Adrenal gland (tissue), 12 donors: ENCODE results near the gene KLHL14. TPM values are rescaled to one million over a fixed set of nuclear protein-coding genes. Genes with fewer than 3 reads are reported as not detected.

Experiments
- DNase-seq, 7 donors: peaks; one replicate each; pipeline ENCODE4 v3.0.0-alpha.2; 2019 to 2020
- H3K27ac ChIP-seq, 5 donors: fragments of 200-600 bp; sonication (generic) in 4 of 5; 1 replicate in 3 of 5; 2 replicates in 2 of 5; pipeline versions ENCODE4 v1.5.1 to v1.8.0; 2016 to 2020; ENCODE audit warnings: mild to moderate bottlenecking in 1 of 5
- H3K27me3 ChIP-seq: fragments of 200-600 bp; 2 replicates; pipeline ENCODE4 v1.8.0; 2021
- H3K36me3 ChIP-seq, 2 donors: fragments of 200-600 bp; replicated peaks in 1 of 2; 1 replicate in 1 of 2; 2 replicates in 1 of 2; pipeline versions ENCODE4 v1.5.1 to v1.8.0; 2018 to 2022
- H3K4me1 ChIP-seq, 2 donors: fragments of 200-600 bp; replicated peaks in 1 of 2; 1 replicate in 1 of 2; 2 replicates in 1 of 2; pipeline versions ENCODE4 v1.5.1 to v1.8.0; 2018 to 2021
- H3K4me3 ChIP-seq, 4 donors: fragments of 200-600 bp; sonication (generic) in 3 of 4; one replicate each; pipeline ENCODE4 v1.5.1; 2016 to 2018
- H3K9me3 ChIP-seq, 3 donors: fragments of 200-600 bp; sonication (generic) in 1 of 3; replicated peaks in 1 of 3; 1 replicate in 2 of 3; 2 replicates in 1 of 3; pipeline versions ENCODE4 v1.5.1 to v1.8.0; 2016 to 2021
- POLR2A ChIP-seq, 2 donors: fragments of 450-650 bp; IDR thresholded peaks; one replicate each; pipeline ENCODE4 v1.6.1; 2017; ENCODE audit warnings: antibody characterized with exemption in 2 of 2, mild to moderate bottlenecking in 2 of 2, moderate library complexity in 1 of 2
- intact Hi-C, 2 donors: fragments of 100-400 bp; cut with DNase I; formaldehyde crosslinking; loops; one replicate each; pipeline versions ENCODE4 v1.14.1 to v1.15.0; 2022 to 2023
- polyA plus RNA-seq, 3 donors: library from polyadenylated mRNA; stranded (reverse); fragments of 200-250 nt in 2 of 3; fragments of 350-450 nt in 1 of 3; fragmentation: Illumina TruSeq in 1 of 3; extraction: RNeasy Lipid Tissue Mini Kit (QIAGEN cat#74804) in 1 of 3; gene quantifications; one replicate each; pipeline ENCODE4 v1.2.3, GENCODE V29; 2013 to 2014
- small RNA-seq, 2 donors: library from RNA; depleted of rRNA; stranded (forward); fragments of <200 nt; gene quantifications; one replicate each; pipeline ENCODE3, GENCODE V24; 2016
- total RNA-seq, 9 donors: library from RNA; depleted of rRNA in 4 of 9; stranded (reverse); fragments of >200 nt in 4 of 9; fragments of 120-200 nt in 1 of 9; fragmentation: NEBNext Ultra II Directional in 1 of 9; extraction: Animal tissue kit (Norgen Biotek cat#: 25700) in 1 of 9; gene quantifications; one replicate each; pipeline versions ENCODE4 v1.1.0 to v1.2.4, GENCODE V29; 2013 to 2023
- TF ChIP-seq, protein P1 (sequence below), 6 experiments: fragments of 450-650 bp in 4 of 6; fragments of 200-600 bp in 2 of 6; sonication (generic) in 1 of 6; IDR thresholded peaks; 1 replicate in 5 of 6; 2 replicates in 1 of 6; pipeline versions ENCODE4 v1.5.1 to v1.8.0; 2016 to 2021; ENCODE audit warnings: antibody characterized with exemption in 6 of 6, mild to moderate bottlenecking in 2 of 6, moderate library complexity in 1 of 6
- donor health status: healthy with polysubstance abuse.
- donor health status: Bipolar disorder and iron deficiency.
- donor health status: DM: yes; HTN: yes; CAD: no.
- donor health status: DM: no; HTN: no; CAD: no.
- donor health status: DM: no; HTN: no; CAD: no.
- donor health status: DM: yes; HTN: yes; CAD: no.

KLHL14 gene
- total and polyA plus RNA-seq, 12 donors = 0.10 to 4.5 (median 0.32) TPM; not detected in 3

DNA sequence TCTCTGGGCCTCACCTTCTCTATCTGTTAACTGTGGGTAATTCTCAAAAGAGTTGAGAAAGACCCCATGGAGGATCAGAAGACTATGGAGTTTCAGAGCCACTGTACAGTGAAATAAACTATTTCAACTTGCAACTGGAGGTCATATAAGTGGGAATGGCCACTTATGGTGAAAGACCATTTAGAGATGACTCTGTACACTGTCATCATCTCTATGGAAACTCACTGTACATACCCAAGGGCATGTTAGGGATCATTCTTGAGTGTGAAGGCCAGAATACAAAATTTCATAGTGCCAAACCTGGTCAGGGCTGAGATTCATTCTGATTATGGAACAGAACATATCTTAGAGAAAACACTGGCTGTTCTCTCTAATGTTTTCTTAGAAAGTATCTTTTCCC is 149.3 kb downstream of the KLHL14 start:
- TF ChIP-seq, protein P1, sequence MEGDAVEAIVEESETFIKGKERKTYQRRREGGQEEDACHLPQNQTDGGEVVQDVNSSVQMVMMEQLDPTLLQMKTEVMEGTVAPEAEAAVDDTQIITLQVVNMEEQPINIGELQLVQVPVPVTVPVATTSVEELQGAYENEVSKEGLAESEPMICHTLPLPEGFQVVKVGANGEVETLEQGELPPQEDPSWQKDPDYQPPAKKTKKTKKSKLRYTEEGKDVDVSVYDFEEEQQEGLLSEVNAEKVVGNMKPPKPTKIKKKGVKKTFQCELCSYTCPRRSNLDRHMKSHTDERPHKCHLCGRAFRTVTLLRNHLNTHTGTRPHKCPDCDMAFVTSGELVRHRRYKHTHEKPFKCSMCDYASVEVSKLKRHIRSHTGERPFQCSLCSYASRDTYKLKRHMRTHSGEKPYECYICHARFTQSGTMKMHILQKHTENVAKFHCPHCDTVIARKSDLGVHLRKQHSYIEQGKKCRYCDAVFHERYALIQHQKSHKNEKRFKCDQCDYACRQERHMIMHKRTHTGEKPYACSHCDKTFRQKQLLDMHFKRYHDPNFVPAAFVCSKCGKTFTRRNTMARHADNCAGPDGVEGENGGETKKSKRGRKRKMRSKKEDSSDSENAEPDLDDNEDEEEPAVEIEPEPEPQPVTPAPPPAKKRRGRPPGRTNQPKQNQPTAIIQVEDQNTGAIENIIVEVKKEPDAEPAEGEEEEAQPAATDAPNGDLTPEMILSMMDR (IDR thresholded peaks at IDR 0.05) = no peak
- no peak for TF ChIP-seq POLR2A (IDR thresholded peaks at IDR 0.05)
- H3K27me3 ChIP-seq = no peaks in the 10 kb centered on the region
- no peak overlapping the region for H3K27ac ChIP-seq
- H3K36me3 ChIP-seq = no peaks in the 10 kb centered on the region
- H3K9me3 ChIP-seq = no peaks in the 10 kb centered on the region
- no peak overlapping the region for H3K4me3 ChIP-seq
- intact Hi-C loops = no loop called here
- no peaks in the 10 kb centered on the region for H3K4me1 ChIP-seq
- DNase-seq = no peak

Small RNA genes lying within 50 kb of the gene (small RNA-seq; reads per million reads assigned to genes)
- gene AC012123.2 = 0 reads per million in 2 donors
